ENCODE results near the gene ZNF750.

Gene ZNF750

DNA sequence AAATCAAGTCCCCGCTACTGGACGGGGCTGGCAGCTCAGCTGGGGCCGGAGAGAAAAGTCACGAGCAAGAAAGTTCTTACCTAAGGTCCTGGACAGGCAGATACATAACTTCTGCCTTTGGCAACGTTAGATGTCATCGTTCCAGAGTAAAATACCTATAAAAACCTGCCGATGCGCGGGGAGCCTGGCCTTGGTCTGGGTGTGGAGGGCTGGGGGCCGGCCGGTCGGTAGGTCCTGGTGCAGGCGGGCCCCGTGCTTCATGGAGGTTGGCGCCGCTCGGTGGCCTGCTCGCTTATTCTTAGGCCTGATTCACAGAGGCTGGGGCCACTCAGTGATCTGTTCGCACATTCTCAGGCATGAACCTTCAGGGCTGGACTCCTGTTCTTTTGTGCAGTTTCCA lies 33.7 kb upstream of the ZNF750 start:
- in situ Hi-C loops (cut with HindIII; ENCODE audit: low sequenced_read_pairs) = no loop called here

DNA sequence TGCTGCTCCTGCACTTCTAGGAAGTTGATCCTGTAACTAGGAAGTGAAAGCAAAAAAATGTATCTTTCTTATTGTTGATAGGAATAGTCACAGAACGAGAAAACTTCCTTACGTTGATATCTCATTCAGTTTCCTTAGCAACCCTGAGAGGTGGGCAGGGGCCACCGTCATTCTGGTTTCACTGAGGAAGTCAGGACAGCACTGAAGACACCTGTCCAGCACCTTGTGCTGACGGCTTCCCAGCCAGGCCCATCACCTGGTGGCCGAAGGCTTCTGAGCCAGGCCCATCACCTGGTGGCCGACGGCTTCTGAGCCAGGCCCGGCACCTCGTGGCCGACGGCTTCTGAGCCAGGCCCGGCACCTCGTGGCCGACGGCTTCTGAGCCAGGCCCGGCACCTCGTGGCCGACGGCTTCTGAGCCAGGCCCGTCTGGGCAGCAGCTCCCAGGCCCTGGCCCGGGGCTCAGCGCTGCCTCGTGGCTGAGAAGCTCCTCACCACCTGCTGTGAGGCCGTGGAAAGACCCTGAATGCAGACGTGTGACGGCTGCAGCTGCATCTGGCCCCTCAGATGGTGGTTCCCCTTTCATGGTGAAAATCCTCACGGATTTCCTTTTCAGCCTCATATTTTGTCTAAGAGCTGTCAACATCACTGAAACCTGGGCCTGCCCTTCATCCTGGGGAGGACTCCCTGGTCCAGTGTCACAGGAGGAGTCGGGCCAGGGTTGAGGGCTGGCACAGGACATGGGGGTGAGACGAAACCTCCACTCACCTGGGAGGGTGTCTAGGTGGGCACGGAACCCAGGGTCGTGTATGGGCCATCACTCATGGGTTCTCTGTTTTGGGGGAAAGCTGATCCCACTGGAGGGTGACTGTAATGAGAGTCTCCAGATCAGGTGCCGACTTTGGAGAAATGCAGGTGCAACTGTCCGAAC lies 33.0 kb upstream of the ZNF750 start:
- in situ Hi-C loops (cut with HindIII; ENCODE audit: low sequenced_read_pairs) = no loop called here

DNA sequence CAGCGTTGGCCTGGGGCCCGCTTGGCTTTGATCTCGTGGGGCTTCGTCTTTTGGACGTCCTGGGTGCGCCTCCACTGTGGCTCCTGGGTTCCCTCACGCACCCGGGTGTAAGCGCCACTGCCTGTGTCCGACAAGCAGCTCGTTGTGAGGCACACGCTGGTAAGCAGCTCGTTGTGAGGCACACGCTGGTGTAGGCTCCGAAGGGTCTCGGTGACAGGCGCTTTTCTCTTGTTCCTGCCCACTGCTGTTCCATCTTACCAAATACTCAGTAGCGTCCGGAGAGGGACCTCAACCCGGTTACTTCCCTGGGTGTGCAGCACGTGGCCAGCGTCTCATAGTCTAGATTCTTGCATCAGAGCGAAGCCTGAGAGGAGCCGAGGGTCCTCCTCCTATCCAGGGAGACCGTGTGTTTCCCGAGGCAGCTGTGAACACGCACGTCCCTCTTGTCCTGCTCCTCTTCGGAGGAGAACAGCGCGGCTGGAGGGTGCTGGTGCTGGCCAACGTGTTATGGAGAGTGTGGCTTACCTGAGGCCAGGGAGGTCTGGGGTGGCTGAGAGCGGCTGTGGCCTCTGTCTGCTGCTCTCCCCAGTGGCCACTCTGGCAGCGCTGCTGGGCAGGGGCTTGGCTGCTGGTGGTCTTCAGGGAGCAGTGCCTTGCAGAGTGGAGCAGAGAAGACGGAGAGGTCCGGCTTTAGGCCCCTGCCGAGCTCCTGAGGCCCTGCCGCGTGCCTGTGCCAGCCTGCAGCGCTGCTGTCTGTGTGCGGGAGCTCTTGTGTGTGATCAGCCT lies 32.1 kb upstream of the ZNF750 start:
- in situ Hi-C loops (cut with HindIII; ENCODE audit: low sequenced_read_pairs) = no loop called here

DNA sequence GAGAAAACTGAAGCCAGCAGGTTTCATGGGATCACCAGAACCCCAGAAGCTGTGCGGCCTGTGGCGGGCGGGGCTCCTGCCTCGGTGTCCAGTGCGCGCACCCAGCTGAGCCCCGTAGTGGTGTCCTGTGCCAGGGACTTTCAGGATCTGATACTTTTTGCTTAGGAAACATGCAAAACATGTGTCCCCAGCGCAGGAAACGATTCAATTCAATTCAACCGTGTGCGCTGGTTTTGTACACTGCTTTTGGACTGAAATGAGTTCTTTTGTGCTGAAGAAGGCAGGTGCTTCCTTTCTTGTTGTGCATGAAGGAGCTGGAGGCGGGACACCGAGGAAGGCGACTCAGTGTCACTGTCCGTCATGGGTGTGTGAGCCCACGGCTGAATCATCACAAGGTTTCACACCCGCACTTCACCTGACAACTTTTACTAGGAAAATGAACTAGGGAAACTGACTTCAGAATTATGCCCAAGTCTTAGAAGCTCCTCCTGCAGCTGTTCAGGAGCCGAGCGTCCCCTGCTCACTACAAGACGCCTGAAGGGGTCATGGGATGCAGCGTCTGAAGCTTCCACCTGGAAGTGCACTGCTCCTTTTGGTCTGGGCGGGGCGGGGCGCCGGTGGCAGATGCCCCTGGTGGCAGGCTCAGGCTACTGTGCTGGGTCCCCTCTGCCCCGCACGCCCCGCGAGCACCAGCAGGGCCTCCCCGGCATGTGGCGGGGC lies 31.4 kb upstream of the ZNF750 start:
- in situ Hi-C loops (cut with HindIII; ENCODE audit: low sequenced_read_pairs) = no loop called here

DNA sequence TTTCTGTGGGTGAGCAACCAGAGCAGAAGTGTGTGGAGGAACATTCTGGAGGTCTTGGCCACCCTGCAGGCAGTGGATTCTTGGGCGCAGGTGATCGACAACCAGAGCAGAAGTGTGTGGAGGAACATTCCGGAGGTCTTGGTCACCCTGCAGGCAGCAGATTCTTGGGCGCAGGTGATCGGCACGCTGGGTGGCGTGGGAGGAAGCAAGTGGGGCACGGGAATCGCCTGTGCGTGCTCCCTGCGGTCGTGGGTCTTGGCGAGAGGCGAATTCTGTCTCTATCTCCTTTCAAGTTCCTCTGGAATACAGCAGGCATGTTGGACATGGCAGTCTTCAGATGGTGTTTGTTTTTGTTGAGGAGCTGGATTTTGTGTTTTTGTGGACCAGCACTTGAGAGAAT lies 30.7 kb upstream of the ZNF750 start:
- in situ Hi-C loops (cut with HindIII; ENCODE audit: low sequenced_read_pairs) = no loop called here

DNA sequence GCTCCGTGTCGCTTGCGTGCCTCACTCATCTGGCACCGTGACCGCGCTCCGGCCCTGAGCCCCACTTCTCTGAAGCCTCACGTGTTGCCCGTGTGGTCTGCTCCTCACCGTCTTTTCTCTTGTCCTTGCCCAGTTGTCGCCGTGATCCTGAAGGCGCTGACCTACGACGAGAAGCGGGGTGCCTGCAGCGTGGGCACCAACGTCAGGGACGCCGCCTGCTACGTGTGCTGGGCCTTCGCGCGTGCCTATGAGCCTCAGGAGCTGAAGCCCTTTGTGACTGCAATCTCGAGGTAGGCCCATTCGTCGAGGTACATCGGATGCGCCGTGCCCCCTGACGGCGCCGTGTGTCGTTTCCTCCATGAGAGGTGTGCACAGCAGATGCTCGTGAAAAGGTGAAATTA lies 30.3 kb upstream of the ZNF750 start:
- in situ Hi-C loops (cut with HindIII; ENCODE audit: low sequenced_read_pairs) = no loop called here

DNA sequence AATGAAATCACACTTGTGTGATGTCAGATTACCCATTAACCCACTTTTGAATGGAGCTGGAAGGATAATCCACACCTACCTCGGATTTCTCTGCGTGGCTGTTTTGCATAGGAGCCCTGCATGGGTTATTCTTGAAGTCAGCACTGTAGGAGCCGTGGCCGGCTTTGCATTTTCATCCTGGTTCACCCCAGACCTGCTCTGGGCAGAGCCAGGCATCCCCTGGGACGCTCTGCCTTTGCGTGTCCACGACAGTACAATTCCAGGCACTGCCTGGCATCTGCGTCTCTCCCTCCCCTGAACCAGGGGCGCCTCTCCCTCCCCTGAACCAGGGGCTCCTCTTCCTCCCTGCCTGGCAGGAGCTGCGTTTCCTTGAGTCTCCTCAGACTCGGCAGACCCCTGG lies 29.7 kb upstream of the ZNF750 start:
- in situ Hi-C loops (cut with HindIII; ENCODE audit: low sequenced_read_pairs) = no loop called here

DNA sequence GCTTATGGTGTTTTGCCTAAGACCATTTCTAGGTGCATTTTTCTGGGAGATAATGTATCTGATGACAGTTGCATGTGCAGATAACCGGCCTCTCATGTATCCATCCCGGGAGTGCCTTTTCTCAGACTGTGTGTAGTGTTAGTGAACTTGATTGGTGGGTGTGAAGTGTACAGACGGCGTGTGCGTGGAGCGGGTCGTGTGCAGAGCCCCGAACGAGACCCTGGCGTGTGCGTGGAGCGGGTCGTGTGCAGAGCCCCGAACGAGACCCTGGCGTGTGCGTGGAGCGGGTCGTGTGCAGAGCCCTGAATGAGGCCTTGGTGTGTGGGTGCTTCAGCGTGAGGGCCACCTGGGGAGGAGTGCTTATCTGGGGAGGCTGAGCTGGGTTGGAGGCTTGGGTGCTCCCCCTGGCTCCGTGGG lies 28.9 kb upstream of the ZNF750 start:
- in situ Hi-C loops (cut with HindIII; ENCODE audit: low sequenced_read_pairs) = no loop called here

DNA sequence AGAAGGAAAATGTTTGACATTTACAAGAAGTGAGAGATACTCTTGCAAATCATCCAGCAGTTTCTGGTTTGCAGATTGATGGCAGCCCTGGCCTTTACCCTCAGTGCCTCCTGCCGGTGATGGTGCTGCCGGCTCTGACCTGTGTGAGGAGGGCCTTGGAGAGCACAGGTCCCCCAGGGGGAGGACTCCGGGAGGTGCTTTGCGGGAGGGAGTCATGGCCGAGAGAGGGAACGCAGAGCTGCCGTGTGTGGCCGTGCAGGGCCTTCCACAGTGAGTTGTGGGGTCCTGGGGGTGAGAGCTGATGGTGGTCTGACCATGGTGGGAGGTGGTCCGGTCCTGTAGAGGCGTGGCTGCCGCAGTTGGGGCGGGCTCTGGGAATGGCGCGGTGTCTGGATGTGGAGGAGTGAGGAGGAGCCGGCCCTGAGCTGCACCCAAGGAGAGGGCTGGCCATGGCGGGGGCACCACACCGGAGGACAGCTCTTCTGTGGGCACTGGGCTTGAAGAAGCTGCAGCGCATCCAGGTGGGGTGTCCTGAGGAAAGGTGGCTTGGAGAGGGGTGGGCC lies 28.0 kb upstream of the ZNF750 start:
- in situ Hi-C loops (cut with HindIII; ENCODE audit: low sequenced_read_pairs) = no loop called here

DNA sequence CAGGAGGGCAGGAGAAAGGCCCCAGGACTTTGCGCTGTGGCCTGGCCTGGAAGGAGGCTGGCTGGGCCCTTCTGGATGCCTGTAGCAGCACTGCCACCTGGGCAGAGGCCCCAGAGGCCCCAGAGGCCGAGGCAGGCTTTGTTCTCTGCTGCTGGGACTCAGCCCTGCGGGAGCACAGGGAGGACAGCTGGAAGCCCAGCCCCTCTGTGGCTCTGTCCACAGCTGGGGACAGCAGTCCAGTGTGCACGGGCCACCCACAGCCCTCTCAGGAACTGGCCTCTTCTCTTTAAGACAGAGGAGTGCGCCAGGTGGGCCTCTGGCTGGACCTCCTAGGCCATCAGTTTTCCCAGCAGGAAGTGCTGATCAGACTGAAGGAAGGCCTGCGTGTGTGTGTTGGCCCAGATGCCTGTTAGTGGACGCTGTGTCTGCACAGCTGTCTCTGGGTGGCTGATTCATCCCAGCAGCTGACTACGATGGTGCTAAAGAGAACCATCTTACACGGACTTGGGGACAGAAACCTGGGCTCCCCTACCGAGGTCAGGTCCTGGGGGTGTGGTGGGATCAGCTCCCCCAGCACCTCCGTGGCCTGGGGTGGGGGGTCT lies 26.9 kb upstream of the ZNF750 start:
- in situ Hi-C loops (cut with HindIII; ENCODE audit: low sequenced_read_pairs) = no loop called here

DNA sequence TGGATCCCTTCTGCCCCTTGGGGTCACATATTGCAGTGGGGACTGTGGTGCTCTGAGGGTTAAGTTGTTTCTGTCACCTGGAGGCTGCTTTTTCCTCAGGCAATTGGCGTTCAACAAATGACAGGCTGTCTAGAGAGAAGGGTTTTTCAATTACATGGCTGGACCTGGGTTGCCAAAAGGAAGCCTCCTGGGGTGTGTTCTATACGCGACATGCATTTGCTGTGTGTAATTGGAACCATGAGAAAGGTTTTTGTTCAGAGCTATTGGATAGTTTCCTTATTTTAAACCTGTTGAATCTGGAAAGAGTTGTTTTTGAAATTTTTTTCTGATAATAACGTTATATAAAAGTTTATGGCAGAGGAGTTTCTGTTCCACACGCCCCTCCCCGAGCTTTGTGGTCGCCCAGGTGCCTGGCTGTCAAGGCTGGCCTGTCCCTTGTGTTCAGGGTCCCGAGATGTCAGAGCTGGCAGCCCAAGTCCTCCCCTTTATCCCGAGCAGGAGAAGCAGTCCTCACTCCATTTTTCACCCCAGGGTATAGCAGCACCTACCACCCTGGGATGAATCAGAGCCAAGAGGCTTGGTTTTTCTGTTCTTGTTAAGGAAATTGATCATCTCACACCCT lies 26.1 kb upstream of the ZNF750 start:
- in situ Hi-C loops (cut with HindIII; ENCODE audit: low sequenced_read_pairs) = no loop called here

DNA sequence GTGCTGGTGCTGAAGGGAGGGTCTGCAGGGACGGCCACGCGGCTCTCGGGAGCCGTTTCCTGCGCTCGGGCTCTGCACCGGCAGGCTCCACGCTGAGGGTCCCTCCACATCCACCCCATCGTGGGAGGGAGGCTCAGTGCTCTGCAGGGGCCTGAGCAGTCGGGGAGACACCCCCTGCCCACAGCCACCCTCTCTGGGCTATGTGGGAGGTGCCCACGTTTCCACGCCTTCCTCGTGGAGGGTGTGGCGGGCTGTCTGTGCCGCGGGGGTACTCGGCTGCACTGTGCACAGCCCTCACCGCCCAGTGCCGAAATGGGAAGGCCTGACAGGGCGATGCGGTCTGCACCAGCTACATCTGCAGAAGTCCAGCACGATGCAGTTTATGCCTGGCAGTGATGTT lies 25.5 kb upstream of the ZNF750 start:
- in situ Hi-C loops (cut with HindIII; ENCODE audit: low sequenced_read_pairs) = no loop called here

DNA sequence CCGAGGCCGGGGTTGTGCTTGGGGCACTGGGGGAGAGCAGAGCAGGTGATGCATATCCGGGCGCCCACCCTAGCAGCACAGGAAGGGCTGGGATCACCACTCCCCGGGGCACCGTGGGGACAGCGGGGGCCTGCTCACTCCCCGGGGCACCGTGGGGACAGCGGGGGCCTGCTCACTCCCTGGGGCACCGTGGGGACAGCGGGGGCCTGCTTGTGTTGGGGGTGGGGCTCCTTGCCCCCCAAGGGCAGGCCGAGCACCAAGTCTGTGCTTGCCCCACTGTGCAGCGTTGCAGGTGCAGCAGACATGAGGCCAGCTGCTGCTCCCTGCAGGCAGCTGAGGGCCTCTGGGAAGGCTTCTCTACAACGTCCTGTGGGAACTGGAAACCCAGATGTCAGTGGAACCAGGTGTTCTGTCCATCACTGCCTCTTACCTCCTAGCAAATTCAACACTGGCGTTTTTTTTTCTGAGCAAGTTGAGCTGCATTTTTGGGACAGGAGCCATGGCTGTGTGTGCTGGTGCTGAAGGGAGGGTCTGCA lies 25.0 kb upstream of the ZNF750 start:
- in situ Hi-C loops (cut with HindIII; ENCODE audit: low sequenced_read_pairs) = no loop called here

DNA sequence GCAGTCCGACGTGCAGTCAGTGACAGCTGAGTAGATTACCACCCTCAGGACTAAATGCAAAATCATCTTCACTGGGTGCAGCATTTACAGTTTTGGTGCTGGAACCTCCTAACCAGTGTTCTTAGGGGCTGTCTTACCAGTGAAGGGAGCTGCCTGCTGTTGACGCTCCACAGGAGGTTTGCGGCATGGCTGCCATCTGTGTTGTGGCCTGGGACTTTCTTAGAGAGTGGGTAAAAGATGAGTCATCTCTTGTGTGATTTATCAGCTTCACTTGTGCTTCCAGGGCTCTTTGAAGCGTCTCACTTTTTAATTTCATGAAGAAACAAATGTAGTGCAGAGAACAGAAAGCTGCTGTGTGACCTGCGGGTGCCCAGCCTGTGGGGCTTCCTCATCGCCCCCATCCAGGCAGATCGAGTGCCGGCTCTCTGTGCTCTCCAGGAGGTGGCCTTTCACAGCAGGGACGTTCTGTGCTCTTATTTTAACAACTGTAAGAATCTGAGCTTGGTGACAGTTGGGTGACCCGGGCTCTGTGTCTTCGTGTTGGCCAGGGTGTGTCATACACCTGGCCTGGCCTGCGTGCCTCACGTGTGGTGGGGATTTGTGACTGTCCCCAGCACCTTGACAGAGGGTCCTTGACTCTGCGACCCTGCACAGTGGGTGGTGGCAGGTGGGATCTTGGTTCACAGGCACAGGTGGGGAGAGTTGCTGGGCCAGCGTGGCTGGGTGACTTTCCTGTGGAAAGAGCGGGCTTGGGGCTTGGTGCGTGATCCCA lies 24.3 kb upstream of the ZNF750 start:
- in situ Hi-C loops (cut with HindIII; ENCODE audit: low sequenced_read_pairs) = no loop called here

DNA sequence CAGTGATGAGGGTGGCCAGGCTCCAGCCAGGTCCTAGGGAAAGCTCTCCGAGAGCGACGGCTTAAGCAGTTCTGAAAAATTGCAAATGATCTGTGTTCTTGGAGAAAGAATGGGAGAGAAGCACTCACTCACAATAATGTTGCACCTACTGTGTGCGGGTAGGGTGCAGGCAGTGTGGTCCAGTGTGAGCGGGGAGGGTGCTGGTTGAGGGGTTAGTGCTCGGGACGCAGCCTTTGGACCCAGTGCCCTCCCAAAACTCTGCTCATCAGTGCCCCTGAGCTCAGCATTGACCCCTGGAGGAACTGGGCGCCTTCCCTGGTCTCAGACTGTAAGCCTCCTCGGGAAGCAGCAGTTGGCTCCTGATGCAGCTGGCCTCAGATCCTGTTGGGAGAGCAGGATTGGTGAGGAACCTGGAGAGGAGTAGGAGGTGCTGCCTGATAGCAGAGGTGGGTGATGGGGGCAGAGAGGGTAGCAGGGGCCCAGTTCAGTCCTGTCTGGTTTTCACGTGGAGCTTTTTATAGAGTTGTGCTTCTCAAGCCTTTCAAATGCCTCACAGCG lies 23.6 kb upstream of the ZNF750 start:
- in situ Hi-C loops (cut with HindIII; ENCODE audit: low sequenced_read_pairs) = no loop called here

DNA sequence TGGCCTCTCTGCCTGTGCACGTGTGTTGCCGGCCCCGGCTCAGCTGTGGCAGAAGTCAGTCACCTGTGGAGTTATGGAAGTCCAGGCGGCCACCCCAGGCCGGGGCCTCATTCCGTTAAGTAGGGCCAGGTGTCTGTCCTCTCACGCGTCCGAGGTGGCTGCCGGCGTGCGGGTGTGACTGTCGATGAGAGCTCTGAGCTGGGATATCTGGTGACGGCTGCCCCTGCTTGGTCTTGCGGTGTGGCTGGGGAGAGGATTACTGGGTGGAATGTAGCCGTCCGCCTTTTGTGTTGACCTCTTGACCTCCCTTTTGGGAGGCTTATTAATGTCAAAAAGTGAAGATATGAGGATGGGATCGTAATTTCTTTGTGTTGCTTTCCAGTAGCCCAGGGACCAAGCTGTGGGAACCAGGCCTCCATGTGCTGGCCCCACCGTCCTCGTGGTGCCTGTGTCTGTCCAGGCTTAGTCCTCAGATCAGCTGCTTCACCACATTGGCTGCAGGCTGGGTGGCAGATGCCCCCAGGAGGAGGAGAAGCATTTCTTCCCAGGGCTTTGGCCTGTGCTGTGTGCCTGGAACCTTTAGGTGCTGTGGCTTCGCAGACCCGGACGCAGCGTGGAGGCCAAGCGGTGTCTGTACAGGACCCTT lies 23.0 kb upstream of the ZNF750 start:
- in situ Hi-C loops (cut with HindIII; ENCODE audit: low sequenced_read_pairs) = no loop called here

DNA sequence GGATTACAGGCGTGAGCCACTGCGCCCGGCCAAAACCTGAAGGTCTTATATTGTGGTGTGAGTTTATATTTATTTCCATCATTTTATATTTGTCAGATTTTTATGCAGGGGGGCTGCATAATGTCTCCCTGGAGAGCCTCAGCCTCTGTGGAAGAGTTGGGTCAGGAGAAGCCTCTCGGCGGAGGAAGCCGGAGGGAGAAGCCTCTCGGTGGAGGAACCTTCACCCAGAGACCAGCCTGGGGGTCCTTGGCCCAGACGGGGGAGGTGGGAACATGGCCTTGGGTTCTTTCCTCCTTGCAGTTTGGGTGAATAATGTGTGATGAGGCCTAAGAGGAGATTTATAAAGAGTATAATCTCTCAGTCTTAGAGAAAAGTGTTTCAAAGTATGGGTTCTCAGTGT lies 22.4 kb upstream of the ZNF750 start:
- in situ Hi-C loops (cut with HindIII; ENCODE audit: low sequenced_read_pairs) = no loop called here

DNA sequence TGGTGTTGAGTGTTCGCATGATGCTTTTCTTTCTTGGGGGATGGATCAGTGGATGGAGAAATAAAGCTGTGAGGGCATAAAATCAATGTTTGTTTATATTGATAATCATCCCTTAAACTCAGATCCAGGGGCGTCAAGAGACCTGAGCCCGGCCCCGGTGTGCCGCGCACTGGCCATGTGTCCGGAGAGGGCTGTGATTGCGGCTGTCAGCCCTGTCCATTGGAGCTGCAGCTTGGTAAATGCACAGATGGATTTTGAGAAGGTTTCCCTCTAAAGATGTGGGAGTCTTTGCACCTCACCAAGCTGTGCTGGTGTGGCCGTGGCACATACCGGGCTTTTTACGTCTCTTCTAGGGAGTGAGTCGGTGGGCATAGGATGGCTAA lies 21.6 kb upstream of the ZNF750 start:
- in situ Hi-C loops (cut with HindIII; ENCODE audit: low sequenced_read_pairs) = no loop called here

Measured in endothelial cell of hepatic sinusoid (primary cell).